ENCODE measurements around the gene OR10H5.
"Not testable (repeated sequence)": the region's sequence is repeated elsewhere in the genome, so short reads cannot be mapped to it uniquely, and the experiment has no call there.

Gene OR10H5

GRCh38 chr19:15843894-15844222 lies 56.4 kb downstream of the OR10H5 start:
- DNase-seq (ENCODE audit: low read depth), result not testable (repeated sequence)

- DNase-seq (ENCODE audit: low read depth), result no peak
Measured at GRCh38 chr19:15846923-15847322, 59.5 kb downstream of the OR10H5 start.

- no peak for DNase-seq (ENCODE audit: low read depth)
Measured at GRCh38 chr19:15850385-15850784, 62.9 kb downstream of the OR10H5 start.
